Sigmoid colon (tissue), 7 donors: ENCODE data around the gene NCOR1. TPM values are rescaled to one million over a fixed set of nuclear protein-coding genes. Genes with fewer than 3 reads are reported as not detected.

Source experiments
- DNase-seq: peaks from one replicate; pipeline ENCODE4 v3.0.0-alpha.2; 2019
- H3K27ac ChIP-seq, 4 donors: fragments of 200-600 bp; sonication (generic); one replicate each; pipeline ENCODE4 v1.5.1; 2016 to 2019; ENCODE audit warnings: mild to moderate bottlenecking in 1 of 4
- H3K27me3 ChIP-seq, 3 donors: fragments of 200-600 bp; sonication (generic); one replicate each; pipeline ENCODE4 v1.5.1; 2019; ENCODE audit warnings: mild to moderate bottlenecking in 1 of 3
- H3K36me3 ChIP-seq, 4 donors: fragments of 200-600 bp; sonication (generic); one replicate each; pipeline ENCODE4 v1.5.1; 2016 to 2019
- H3K4me1 ChIP-seq, 4 donors: fragments of 200-600 bp; sonication (generic); one replicate each; pipeline ENCODE4 v1.5.1; 2017 to 2019
- H3K4me3 ChIP-seq, 4 donors: fragments of 200-600 bp; sonication (generic); one replicate each; pipeline ENCODE4 v1.5.1; 2017 to 2019; ENCODE audit warnings: mild to moderate bottlenecking in 2 of 4, moderate library complexity in 1 of 4
- H3K9me3 ChIP-seq, 4 donors: fragments of 200-600 bp in 3 of 4; sonication (generic) in 3 of 4; one replicate each; pipeline versions ENCODE4 v1.5.1 to v1.6.1; 2013 to 2019
- EP300 ChIP-seq, 4 donors: sonication (generic); formaldehyde crosslinking; IDR thresholded peaks; one replicate each; pipeline ENCODE4 v1.6.1; 2017; ENCODE audit warnings: antibody characterized with exemption in 4 of 4
- POLR2A ChIP-seq, 2 donors: fragments of 450-650 bp; IDR thresholded peaks; one replicate each; pipeline ENCODE4 v1.6.1; 2016; ENCODE audit warnings: antibody characterized with exemption in 2 of 2, mild to moderate bottlenecking in 2 of 2, moderate library complexity in 2 of 2
- POLR2AphosphoS5 ChIP-seq, 4 donors: sonication (generic); formaldehyde crosslinking; IDR thresholded peaks; one replicate each; pipeline ENCODE4 v1.6.1; 2017; ENCODE audit warnings: antibody characterized with exemption in 4 of 4
- WGBS, 2 donors: extraction: QIAGEN DNeasy Blood & Tissue Kit; methylation state at CpG; one replicate each; pipeline ENCODE4 v1.1.7; 2013; 5-methylcytosine and 5-hydroxymethylcytosine counted together
- intact Hi-C: fragments of 100-400 bp; cut with DNase I; formaldehyde crosslinking; loops from one replicate; pipeline ENCODE4 v1.15.1; 2023
- polyA plus RNA-seq, 3 donors: library from polyadenylated mRNA; stranded (reverse); fragments of 200-250 nt; gene quantifications; one replicate each; pipeline ENCODE4 v1.2.3, GENCODE V29; 2013
- total RNA-seq, 4 donors: library from RNA; depleted of rRNA; stranded (reverse); fragments of >200 nt; gene quantifications; one replicate each; pipeline ENCODE4 v1.1.0, GENCODE V29; 2016
- TF ChIP-seq, protein P1 (sequence below), 4 experiments: fragments of 450-650 bp in 3 of 4; fragments of 200-600 bp in 1 of 4; IDR thresholded peaks; one replicate each; pipeline ENCODE4 v1.5.1; 2016 to 2019; ENCODE audit warnings: antibody characterized with exemption in 4 of 4, mild to moderate bottlenecking in 3 of 4, moderate library complexity in 2 of 4
- donor health status: healthy with polysubstance abuse.
- donor health status: Bipolar disorder and iron deficiency.
- donor health status: healthy.

Gene NCOR1
- total RNA-seq = 100 to 1,000 TPM in 3 of 4 donors, 10 to 100 TPM in 1; 93.1 to 160 (median 112) TPM
- polyA plus RNA-seq = 10 to 100 TPM; 25.8 to 86.9 (median 40.0) TPM

DNA sequence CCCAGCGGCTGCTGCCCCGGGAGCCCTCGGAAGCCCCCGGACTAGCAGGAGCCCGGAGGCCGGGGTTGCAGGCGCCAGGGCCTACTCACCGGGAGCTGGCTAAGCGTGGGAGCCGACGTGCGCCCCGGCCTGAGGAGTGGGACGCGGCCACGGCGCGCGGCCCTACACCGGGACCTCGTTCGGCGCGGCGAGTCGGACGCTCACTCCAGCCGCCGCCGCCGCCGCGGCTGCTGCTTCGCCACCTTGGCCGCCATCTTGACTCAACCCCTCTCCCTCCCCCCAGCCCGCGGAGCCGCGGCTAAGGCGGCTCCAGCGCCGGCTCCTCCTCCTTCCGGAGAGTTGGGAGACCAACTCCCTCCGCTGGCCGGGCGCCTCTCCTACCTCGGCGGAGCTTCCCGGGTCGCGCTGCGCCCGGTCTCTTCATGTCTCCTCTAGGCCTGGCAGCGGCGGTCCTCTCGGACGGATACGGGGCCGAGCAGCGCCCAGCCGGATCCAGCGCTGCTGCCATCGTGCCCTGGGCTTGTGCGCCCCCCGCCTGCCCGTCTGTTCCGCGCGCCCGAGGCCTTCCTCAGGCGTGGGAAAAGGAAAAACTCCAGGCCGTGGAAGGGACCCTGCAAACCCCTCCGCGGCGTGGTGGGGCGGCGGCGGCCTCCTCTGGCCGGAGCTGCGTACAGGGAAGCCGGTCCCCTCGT, at the start of gene NCOR1:
Gene NCOR1, minus strand, starts transcription at position 262 of the 692 bp plus-strand sequence. CDS start 20,965 bp downstream, outside the sequence.
- WGBS, 2 donors = 0% methylated on average over 82 of the region's 82 CpGs
- peak within 1 kb of the TSS; percentile 82 to 95 (median 92) for H3K4me3 ChIP-seq
- no peak for TF ChIP-seq EP300 (IDR thresholded peaks at IDR 0.05)
- TF ChIP-seq POLR2AphosphoS5 (IDR thresholded peaks at IDR 0.05) = peak; percentile 78 to 93 (median 88)
- peak; percentile 83 to 85 for TF ChIP-seq POLR2A (IDR thresholded peaks at IDR 0.05)
- TF ChIP-seq, protein P1, sequence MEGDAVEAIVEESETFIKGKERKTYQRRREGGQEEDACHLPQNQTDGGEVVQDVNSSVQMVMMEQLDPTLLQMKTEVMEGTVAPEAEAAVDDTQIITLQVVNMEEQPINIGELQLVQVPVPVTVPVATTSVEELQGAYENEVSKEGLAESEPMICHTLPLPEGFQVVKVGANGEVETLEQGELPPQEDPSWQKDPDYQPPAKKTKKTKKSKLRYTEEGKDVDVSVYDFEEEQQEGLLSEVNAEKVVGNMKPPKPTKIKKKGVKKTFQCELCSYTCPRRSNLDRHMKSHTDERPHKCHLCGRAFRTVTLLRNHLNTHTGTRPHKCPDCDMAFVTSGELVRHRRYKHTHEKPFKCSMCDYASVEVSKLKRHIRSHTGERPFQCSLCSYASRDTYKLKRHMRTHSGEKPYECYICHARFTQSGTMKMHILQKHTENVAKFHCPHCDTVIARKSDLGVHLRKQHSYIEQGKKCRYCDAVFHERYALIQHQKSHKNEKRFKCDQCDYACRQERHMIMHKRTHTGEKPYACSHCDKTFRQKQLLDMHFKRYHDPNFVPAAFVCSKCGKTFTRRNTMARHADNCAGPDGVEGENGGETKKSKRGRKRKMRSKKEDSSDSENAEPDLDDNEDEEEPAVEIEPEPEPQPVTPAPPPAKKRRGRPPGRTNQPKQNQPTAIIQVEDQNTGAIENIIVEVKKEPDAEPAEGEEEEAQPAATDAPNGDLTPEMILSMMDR (IDR thresholded peaks at IDR 0.05) = peak in 2 of 4 experiments; percentile 19 to 40
- intact Hi-C loops = no loop called here
- DNase-seq = peak; percentile 95
- no peaks in the 10 kb centered on the region for H3K9me3 ChIP-seq
- no peaks in the 10 kb centered on the region for H3K36me3 ChIP-seq
- H3K27ac ChIP-seq = peak within 1 kb of the TSS; percentile 93 to 96 (median 95)
- H3K27me3 ChIP-seq = no peaks in the 10 kb centered on the region
- peaks cover 0 to 61% (median 41%) of the 10 kb centered on the region in 4 donors for H3K4me1 ChIP-seq

DNA sequence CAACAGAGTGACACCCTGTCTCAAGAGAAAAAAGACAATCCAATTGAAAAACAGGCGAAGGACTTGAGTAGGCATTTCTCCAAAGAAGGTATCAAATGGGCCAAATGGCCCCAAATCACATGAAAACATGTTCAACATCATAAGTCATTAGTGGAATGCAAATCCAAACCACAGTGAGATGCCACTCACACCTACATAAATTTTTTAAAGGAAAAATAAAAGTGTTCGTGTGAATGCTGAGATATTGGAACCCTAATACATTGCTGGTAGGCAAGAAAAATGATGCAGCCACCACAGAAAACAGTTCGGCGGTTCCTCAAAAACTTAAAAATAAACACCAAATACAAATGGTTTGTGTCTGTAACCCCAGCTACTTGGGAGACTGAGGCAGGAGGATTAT, 46.9 kb upstream of the NCOR1 start:
- Histone ChIP-seq H3K9me3 (no peaks in the 10 kb centered on the region), H3K27me3 (no peaks in the 10 kb centered on the region), H3K4me1 (no peaks in the 10 kb centered on the region), H3K36me3 (no peaks in the 10 kb centered on the region), H3K4me3 (no peak overlapping the region), H3K27ac (no peak overlapping the region)
- 97 to 98% methylated on average over 4 of the region's 4 CpGs for WGBS, 2 donors
- no peak for DNase-seq
- no peak for TF ChIP-seq POLR2AphosphoS5 (IDR thresholded peaks at IDR 0.05)
- no peak for TF ChIP-seq EP300 (IDR thresholded peaks at IDR 0.05)
- TF ChIP-seq, protein P1 (IDR thresholded peaks at IDR 0.05) = no peak
- TF ChIP-seq POLR2A (IDR thresholded peaks at IDR 0.05) = no peak
- intact Hi-C loops = no loop called here

DNA sequence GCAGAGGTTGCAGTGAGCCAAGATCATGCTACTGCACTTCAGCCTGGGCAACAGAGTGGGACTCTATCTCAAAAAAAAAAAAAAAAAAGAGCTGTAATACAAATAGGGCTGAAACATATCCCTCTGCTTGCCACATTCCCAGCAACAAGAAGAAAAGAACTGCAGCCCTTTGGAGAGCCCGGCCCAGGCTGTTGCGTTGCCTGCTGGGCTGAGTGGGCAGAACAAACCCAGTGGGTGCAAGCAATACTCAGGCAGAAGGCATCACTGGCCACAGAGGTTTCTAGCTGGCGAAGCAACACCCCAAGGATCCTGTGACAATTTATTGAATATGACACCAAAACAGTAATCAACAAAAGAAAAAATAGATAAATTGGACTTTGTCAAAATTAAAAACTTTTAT, 45.7 kb upstream of the NCOR1 start:
- H3K9me3 ChIP-seq = no peaks in the 10 kb centered on the region
- intact Hi-C loops = no loop called here
- peaks cover 0 to 7% (median 4%) of the 10 kb centered on the region in 4 donors for H3K4me1 ChIP-seq
- TF ChIP-seq EP300 (IDR thresholded peaks at IDR 0.05) = no peak
- no peak for TF ChIP-seq POLR2A (IDR thresholded peaks at IDR 0.05)
- TF ChIP-seq, protein P1 (IDR thresholded peaks at IDR 0.05) = no peak
- TF ChIP-seq POLR2AphosphoS5 (IDR thresholded peaks at IDR 0.05) = no peak
- WGBS, 2 donors = 79 to 84% methylated on average over 3 of the region's 3 CpGs
- no peaks in the 10 kb centered on the region for H3K27me3 ChIP-seq
- no peak for DNase-seq
- H3K27ac ChIP-seq = no peak overlapping the region
- no peaks in the 10 kb centered on the region for H3K36me3 ChIP-seq
- no peak overlapping the region for H3K4me3 ChIP-seq

DNA sequence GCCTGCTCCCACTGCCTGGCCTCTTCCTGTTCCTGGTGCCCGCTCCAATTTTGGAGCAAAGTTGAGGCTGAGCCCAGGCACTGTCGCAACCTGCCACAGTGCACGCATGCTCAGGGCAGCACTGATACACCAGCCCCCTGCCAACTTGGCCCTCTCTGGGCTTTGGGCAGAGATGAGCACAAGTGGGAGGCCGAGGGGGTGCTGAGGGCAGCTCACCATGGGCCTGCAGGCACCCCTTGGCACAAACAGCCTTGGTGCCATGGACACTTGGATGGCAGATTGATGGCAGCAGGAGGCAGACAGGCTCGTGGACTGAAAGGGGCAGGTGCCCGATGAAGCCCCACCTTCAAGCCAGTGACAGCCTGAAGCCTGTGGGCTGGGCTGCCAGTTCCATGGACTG, 44.6 kb upstream of the NCOR1 start:
- H3K4me1 ChIP-seq = peaks cover 0 to 18% (median 15%) of the 10 kb centered on the region in 4 donors
- H3K36me3 ChIP-seq = no peaks in the 10 kb centered on the region
- DNase-seq = no peak
- H3K27ac ChIP-seq = no peak overlapping the region
- intact Hi-C loops = no loop called here
- H3K27me3 ChIP-seq = no peaks in the 10 kb centered on the region
- H3K4me3 ChIP-seq = no peak overlapping the region
- TF ChIP-seq, protein P1 (IDR thresholded peaks at IDR 0.05) = no peak
- TF ChIP-seq POLR2AphosphoS5 (IDR thresholded peaks at IDR 0.05) (no peak), EP300 (IDR thresholded peaks at IDR 0.05) (no peak), POLR2A (IDR thresholded peaks at IDR 0.05) (no peak)
- no peaks in the 10 kb centered on the region for H3K9me3 ChIP-seq
- WGBS, 2 donors = 95 to 97% methylated on average over 6 of the region's 6 CpGs
